GM10248 (cell line): ENCODE results near the gene CCDC134.

Experiments used
- CTCF ChIA-PET: fragments of 300-600 bp; sonication (Branson Sonifier 250); formaldehyde crosslinking; extraction: SDS; loops from one replicate; lab custom pipeline; 2021; ENCODE audit warnings: antibody characterized with exemption; lab: Yijun Ruan, JAX
- POLR2A ChIA-PET: fragments of 350-650 bp; sonication (Branson Sonifier 250); formaldehyde crosslinking; extraction: SDS; loops from one replicate; lab custom pipeline; 2020; ENCODE audit warnings: antibody characterized with exemption; lab: Yijun Ruan, JAX
- DNase-seq: peaks from one replicate; pipeline ENCODE4 v3.0.0; 2012; ENCODE audit errors: extremely low spot score
- TF ChIP-seq, protein P1 (sequence below): IDR thresholded peaks from 2 replicates; pipeline ENCODE4 v1.5.1; 2012; ENCODE audit warnings: mild to moderate bottlenecking, low read depth; ENCODE audit errors: extremely low read depth, missing control alignments, control extremely low read depth

The CCDC134 gene

DNA sequence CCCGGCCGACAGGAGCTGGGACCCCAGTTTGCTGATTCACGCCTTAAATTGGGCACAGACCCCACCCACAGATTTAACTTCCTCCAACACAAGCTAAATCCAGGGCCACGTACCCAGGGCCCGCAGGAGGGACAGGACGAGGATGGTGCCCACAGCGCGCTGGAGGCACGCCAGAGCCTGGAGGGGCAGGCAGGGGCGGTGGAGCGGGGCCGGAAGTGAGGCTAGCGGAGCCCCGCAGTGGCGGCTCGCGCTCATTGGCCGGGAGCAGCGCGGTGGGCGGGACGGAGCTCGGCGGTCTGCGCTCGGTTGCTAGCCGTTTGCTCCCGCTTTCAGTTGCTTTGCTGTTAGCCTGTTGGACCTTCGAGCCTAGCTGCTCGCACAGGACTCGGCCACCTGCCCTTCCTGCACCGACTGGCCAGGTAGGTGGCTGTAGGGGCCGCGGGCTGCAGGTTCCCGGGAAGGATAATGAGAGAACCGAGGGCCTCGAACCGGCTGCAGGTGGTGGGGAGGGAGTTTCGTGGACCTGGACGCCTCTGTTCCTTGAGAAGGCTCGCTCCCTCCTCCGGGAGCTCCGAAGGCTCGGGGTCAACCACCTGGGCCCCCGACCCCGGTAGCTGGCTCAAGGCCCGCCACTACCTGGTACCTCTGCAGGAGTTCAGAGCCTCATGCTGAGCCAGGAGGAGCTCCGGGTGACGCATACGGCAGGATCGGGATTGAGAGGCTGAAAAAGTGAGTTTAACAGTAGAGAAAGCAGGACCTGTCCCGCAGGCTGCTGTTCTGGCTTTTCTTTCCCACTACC lies at the start of gene CCDC134:
Gene CCDC134 (plus strand): TSS at position 332 of the 799 bp plus-strand sequence. CDS start 8,212 bp downstream, outside the sequence.
- peak; percentile 97 for DNase-seq
- TF ChIP-seq, protein P1, sequence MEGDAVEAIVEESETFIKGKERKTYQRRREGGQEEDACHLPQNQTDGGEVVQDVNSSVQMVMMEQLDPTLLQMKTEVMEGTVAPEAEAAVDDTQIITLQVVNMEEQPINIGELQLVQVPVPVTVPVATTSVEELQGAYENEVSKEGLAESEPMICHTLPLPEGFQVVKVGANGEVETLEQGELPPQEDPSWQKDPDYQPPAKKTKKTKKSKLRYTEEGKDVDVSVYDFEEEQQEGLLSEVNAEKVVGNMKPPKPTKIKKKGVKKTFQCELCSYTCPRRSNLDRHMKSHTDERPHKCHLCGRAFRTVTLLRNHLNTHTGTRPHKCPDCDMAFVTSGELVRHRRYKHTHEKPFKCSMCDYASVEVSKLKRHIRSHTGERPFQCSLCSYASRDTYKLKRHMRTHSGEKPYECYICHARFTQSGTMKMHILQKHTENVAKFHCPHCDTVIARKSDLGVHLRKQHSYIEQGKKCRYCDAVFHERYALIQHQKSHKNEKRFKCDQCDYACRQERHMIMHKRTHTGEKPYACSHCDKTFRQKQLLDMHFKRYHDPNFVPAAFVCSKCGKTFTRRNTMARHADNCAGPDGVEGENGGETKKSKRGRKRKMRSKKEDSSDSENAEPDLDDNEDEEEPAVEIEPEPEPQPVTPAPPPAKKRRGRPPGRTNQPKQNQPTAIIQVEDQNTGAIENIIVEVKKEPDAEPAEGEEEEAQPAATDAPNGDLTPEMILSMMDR, result no peak
- POLR2A ChIA-PET, result interaction anchor here (0.6 to 1.9 kb wide), 16 partner anchors 16 to 944 kb away, joined by 3 to 16 read pairs (median 4); partner anchors contain the start of genes SNU13, SREBF2 and ST13
- CTCF ChIA-PET, result interaction anchor here (0.7 to 4.6 kb wide), 17 partner anchors 8 to 158 kb away, joined by 3 to 43 read pairs (median 4); partner anchors contain the start of genes MEI1 and SREBF2

DNA sequence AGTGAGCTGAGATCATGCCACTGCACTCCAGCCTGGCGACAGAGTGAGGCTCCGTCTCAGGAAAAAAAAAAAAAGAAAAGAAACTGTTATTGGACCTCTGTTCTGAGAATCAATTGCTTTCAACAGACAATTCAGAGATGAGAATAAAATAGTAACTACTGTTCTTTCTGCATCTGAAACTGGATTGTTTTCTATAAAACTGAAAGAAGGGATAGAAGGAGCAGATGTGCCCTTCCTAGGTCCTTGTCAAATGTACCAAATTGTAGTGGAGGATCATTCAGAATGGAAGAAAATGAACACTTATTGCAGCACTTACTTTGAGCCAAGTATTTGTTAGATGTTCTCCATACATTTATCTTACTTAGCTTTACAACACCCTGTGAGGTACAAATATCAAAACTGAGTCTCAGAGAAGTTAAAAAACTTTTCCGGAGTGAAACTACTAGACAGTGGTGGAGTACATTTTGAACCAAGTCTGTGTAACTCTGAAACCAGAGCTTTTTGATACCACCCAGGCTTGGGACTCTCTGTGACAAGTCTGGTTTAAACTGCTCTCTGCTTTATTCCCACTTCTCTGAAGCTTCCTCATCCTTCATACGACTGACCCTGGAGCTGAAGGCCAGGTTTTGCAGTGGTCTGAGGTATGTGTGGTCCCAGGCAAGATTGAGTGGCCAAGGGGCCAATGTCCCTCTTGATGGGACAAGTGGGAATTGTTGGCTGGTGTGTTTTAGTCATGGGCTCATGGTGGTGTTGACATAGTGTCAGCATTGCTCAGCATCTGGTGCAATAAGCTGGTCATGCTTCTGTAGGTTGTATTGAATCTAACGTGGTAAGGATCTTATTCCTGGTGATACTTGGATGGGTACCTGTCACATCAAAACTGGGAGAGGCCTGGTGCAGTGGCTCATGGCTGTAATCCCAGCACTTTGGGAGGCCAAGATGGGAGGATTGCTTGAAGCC lies 48.2 kb upstream of the CCDC134 start:
- POLR2A ChIA-PET, result interaction anchor here (0.6 to 0.7 kb wide), 2 partner anchors 48 to 114 kb away, joined by 3 to 7 read pairs; no protein-coding TSS in a partner anchor
- CTCF ChIA-PET, result interaction anchor here (1.1 to 2.9 kb wide), 5 partner anchors 10 to 188 kb away, joined by 3 to 9 read pairs (median 5); no protein-coding TSS in a partner anchor
- peak; percentile 46 for DNase-seq
- TF ChIP-seq, protein P1, result no peak

DNA sequence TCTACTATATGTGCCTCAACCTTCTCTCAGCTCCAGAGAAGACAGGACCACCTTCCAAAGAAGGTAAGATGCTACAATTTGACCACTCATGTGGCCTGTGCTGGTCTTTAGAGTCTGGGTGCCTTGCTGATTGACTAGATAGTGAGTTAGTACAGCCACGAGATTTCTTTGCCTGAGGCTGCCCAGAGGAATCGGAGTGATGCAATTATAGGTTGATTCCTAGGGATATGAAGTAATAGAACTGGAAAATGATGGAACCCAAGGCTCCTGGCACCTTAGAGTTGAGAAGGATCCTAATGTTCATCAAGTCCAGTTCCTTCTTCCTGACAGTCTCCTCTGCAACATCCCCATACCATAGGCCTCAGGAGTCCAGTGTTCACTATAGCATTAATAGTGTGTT lies 46.5 kb upstream of the CCDC134 start:
- CTCF ChIA-PET, result interaction anchor here (1.8 to 4.2 kb wide), 3 partner anchors 8 to 187 kb away, joined by 5 to 20 read pairs (median 12); no protein-coding TSS in a partner anchor
- TF ChIP-seq, protein P1, result no peak
- DNase-seq, result no peak
- POLR2A ChIA-PET, result no interaction called here

DNA sequence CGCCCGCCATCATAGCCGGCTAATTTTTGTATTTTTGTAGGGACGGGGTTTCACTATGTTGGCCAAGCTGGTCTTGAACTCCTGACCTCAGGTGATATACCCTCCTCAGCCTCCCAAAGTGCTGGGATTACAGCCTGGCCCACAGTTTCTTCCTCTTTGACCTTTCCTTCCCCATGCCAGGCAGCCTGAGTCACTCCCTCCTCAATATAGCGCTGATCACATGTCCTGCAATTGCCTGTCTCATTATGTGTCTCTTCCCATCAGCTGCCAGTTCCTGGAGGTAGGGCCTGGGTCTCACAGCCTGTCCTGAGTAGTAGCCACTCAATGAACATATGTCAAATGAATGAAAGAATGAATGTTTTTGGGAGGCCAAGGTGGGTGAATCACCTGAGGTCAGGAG lies 43.0 kb upstream of the CCDC134 start:
- no peak for DNase-seq
- TF ChIP-seq, protein P1, result no peak
- ChIA-PET CTCF (interaction anchor here (1.2 to 4.2 kb wide), 4 partner anchors 10 to 60 kb away, joined by 3 to 20 read pairs (median 8); no protein-coding TSS in a partner anchor), POLR2A (no interaction called here)

DNA sequence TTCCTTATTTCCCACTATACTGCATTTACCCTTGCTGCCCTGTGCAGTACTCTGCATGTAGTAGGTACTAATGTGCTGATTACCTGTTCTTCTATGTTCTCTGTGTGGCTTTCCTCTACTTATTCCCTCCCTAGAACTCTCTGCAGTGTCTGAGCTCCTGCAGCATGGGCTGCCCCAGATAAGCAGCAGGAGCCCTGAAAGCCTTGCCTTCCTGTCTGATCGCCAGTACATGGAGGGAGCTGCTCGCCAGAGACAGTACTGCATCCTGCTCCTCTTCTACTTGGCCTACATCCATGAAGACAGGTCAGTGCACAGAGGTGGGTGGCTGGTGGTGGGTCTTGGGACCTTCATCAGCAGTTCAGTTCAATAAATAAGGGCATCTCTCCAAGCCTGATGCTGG lies 42.2 kb upstream of the CCDC134 start:
- POLR2A ChIA-PET, result no interaction called here
- CTCF ChIA-PET, result interaction anchor here (1.2 to 4.2 kb wide), 5 partner anchors 9 to 61 kb away, joined by 3 to 20 read pairs (median 4); no protein-coding TSS in a partner anchor
- TF ChIP-seq, protein P1, result no peak
- no peak for DNase-seq
